Endothelial cell of umbilical vein (primary cell): ENCODE data around the gene SYNE1. TPM values are rescaled to one million over a fixed set of nuclear protein-coding genes. Genes with fewer than 3 reads are reported as not detected.

Experiments
- BruUV-seq: library from RNA; stranded (reverse); fragments of 400-500 nt; replicated peaks from 2 replicates; lab custom pipeline; 2021; lab: Mats Ljungman, UMichigan
- CTCF ChIA-PET: fragments of 300-600, 350-600 bp; sonication (Branson Sonifier 250); formaldehyde crosslinking; loops from one replicate; lab custom pipeline; 2021; ENCODE audit warnings: antibody characterized with exemption, inconsistent platforms; lab: Charles Lee
- POLR2A ChIA-PET: fragments of 300-600, 350-600 bp; sonication (Branson Sonifier 250); formaldehyde crosslinking; loops from one replicate; lab custom pipeline; 2021; ENCODE audit warnings: antibody characterized with exemption, inconsistent platforms; lab: Charles Lee
- DNase-seq: peaks from one replicate; pipeline ENCODE4 v3.0.0-alpha.2; 2011; ENCODE audit warnings: low read depth, low spot score
- FAIRE-seq: peaks from 2 replicates; lab custom pipeline; 2011; peaks lifted over from hg19 to GRCh38; lab: Jason Lieb, UNC
- H2AFZ ChIP-seq: 2 replicates; pipeline ENCODE4 v1.6.0; 2012; ENCODE audit warnings: low read depth, low read length, control low read depth, inconsistent platforms
- H3K27ac ChIP-seq: 2 replicates; pipeline ENCODE4 v1.5.1; 2011; ENCODE audit warnings: low read depth, mild to moderate bottlenecking, control low read depth, low read length, moderate library complexity; ENCODE audit not compliant: insufficient read depth
- H3K27me3 ChIP-seq, 2 experiments: 2 replicates each; pipeline versions ENCODE4 v1.6.0 to v1.6.1; 2011; ENCODE audit warnings: low read length in 2 of 2, mixed read lengths in 1 of 2; ENCODE audit not compliant: control insufficient read depth in 2 of 2, insufficient read depth in 2 of 2
- H3K36me3 ChIP-seq, 2 experiments: 2 replicates in 1 of 2; 3 replicates in 1 of 2; pipeline ENCODE4 v1.5.1; 2011; ENCODE audit warnings: low read length in 2 of 2, mild to moderate bottlenecking in 1 of 2, moderate library complexity in 1 of 2; ENCODE audit not compliant: control insufficient read depth in 2 of 2, insufficient read depth in 2 of 2; ENCODE audit errors: extremely low read depth in 1 of 2
- H3K4me1 ChIP-seq: 3 replicates; pipeline ENCODE4 v1.5.1; 2011; ENCODE audit warnings: mild to moderate bottlenecking, low read length; ENCODE audit not compliant: control insufficient read depth, insufficient read depth; ENCODE audit errors: extremely low read depth
- H3K4me2 ChIP-seq: 2 replicates; pipeline ENCODE4 v1.6.1; 2011; ENCODE audit warnings: low read length, control low read depth, mixed read lengths; ENCODE audit not compliant: insufficient read depth
- H3K4me3 ChIP-seq, 3 experiments: fragments of 200-600 bp in 1 of 3; sonication (generic), shearing (Covaris generic) in 1 of 3; replicated peaks in 1 of 3; 2 replicates each; pipeline ENCODE4 v1.5.1; 2011 to 2016; ENCODE audit warnings: control low read depth in 3 of 3, low read length in 3 of 3, mild to moderate bottlenecking in 2 of 3, inconsistent platforms in 1 of 3, low read depth in 1 of 3, moderate library complexity in 1 of 3; ENCODE audit not compliant: insufficient read depth in 1 of 3
- H3K79me2 ChIP-seq: 2 replicates; pipeline ENCODE4 v1.6.0; 2012; ENCODE audit warnings: low read length, inconsistent platforms; ENCODE audit not compliant: control insufficient read depth, insufficient read depth
- H3K9ac ChIP-seq: replicated peaks from 2 replicates; pipeline ENCODE3; 2011; ENCODE audit warnings: low read length, control low read depth; ENCODE audit not compliant: insufficient read depth; ENCODE audit errors: extremely low read depth
- H3K9me1 ChIP-seq: replicated peaks from 3 replicates; pipeline ENCODE4 v1.6.0; 2011; ENCODE audit warnings: mild to moderate bottlenecking, low read length; ENCODE audit not compliant: control insufficient read depth, insufficient read depth; ENCODE audit errors: extremely low read depth
- H3K9me3 ChIP-seq: replicated peaks from 2 replicates; pipeline ENCODE4 v1.5.1; 2012; ENCODE audit warnings: low read length, inconsistent platforms; ENCODE audit not compliant: control insufficient read depth, insufficient read depth
- H4K20me1 ChIP-seq: replicated peaks from 2 replicates; pipeline ENCODE3; 2011; ENCODE audit warnings: mild to moderate bottlenecking, low read length; ENCODE audit not compliant: control insufficient read depth, insufficient read depth; ENCODE audit errors: extremely low read depth
- CTCF ChIP-seq, 2 donors: IDR thresholded peaks; 1 replicate in 1 of 2; 2 replicates in 1 of 2; pipeline ENCODE4 v1.5.1; 2011; ENCODE audit warnings: low read length in 2 of 2, mild to moderate bottlenecking in 2 of 2, moderate library complexity in 2 of 2, control low read depth in 1 of 2, inconsistent platforms in 1 of 2, low read depth in 1 of 2; ENCODE audit not compliant: insufficient read depth in 1 of 2; ENCODE audit errors: extremely low read depth in 1 of 2
- EZH2 ChIP-seq: IDR thresholded peaks from 2 replicates; pipeline ENCODE4 v1.6.1; 2012; ENCODE audit warnings: borderline replicate concordance, low read depth, mild to moderate bottlenecking, moderate library complexity, low read length, inconsistent platforms; ENCODE audit not compliant: severe bottlenecking
- FOS ChIP-seq: IDR thresholded peaks from 2 replicates; pipeline ENCODE4 v1.6.1; 2011; ENCODE audit warnings: mild to moderate bottlenecking, low read length, moderate library complexity, borderline replicate concordance; ENCODE audit not compliant: insufficient read depth
- GATA2 ChIP-seq: IDR thresholded peaks from 2 replicates; pipeline ENCODE4 v1.7.0; 2011; ENCODE audit warnings: low read depth, mild to moderate bottlenecking, moderate library complexity, mixed read lengths, low read length; ENCODE audit not compliant: insufficient read length, insufficient read depth
- JUN ChIP-seq: IDR thresholded peaks from 2 replicates; pipeline ENCODE4 v1.6.1; 2011; ENCODE audit warnings: borderline replicate concordance, low read depth; ENCODE audit not compliant: insufficient read length, insufficient read depth
- MAX ChIP-seq: IDR thresholded peaks from 2 replicates; pipeline ENCODE4 v1.6.1; 2011; ENCODE audit not compliant: insufficient read depth, insufficient read length
- MYC ChIP-seq: IDR thresholded peaks from one replicate; pipeline ENCODE4 v1.6.1; 2011; ENCODE audit warnings: mild to moderate bottlenecking, low read depth, low read length
- POLR2A ChIP-seq: IDR thresholded peaks from 2 replicates; pipeline ENCODE4 v1.6.1; 2012; ENCODE audit warnings: low read depth, mild to moderate bottlenecking, control low read depth, low read length
- POLR2AphosphoS5 ChIP-seq: IDR thresholded peaks from 2 replicates; pipeline ENCODE4 v1.6.1; 2012; ENCODE audit warnings: low read depth, mild to moderate bottlenecking, control low read depth, low read length, moderate library complexity; ENCODE audit not compliant: insufficient read depth
- dilution Hi-C: fragments of 300-500 bp; cut with MboI; formaldehyde crosslinking; loops from one replicate; pipeline ENCODE4 v1.15.0; 2019; ENCODE audit warnings: low sequenced_read_pairs; ENCODE audit not compliant: extremely low pct_ligation_motif_present
- intact Hi-C: fragments of 100-400 bp; cut with micrococcal nuclease; formaldehyde crosslinking; loops from one replicate; pipeline ENCODE4 v1.10.0; 2022
- polyA plus RNA-seq, 4 experiments: library from polyadenylated mRNA; depleted of rRNA in 3 of 4; stranded (reverse) in 3 of 4; unstranded in 1 of 4; fragments of >200 nt; gene quantifications; 2 replicates each; pipeline versions ENCODE4 v1.2.1 to v1.2.3, GENCODE V29; 2011 to 2012; ENCODE audit warnings: missing spikeins in 1 of 4
- total RNA-seq: library from RNA; stranded (reverse); gene quantifications from 2 replicates; pipeline ENCODE4 v1.2.3, GENCODE V29; 2021

The SYNE1 gene
- total and polyA plus RNA-seq, 2 donors (not counting 3 experiments of a cell fraction or from before 2014, with no cell fraction given), result 26.5 to 52.3 TPM

GRCh38 chr6:152573762-152574161 lies 63.4 kb downstream of the SYNE1 start:
- no peak for TF ChIP-seq CTCF (IDR thresholded peaks at IDR 0.05; ENCODE audit: extremely low read depth in 1 of 2, insufficient read depth in 1 of 2, low read depth in 1 of 2, low read length in 2 of 2)
- no peak for TF ChIP-seq FOS
- no peak for TF ChIP-seq GATA2
- no peak for TF ChIP-seq POLR2A
- no peak for TF ChIP-seq EZH2
- no peak for TF ChIP-seq POLR2AphosphoS5
- TF ChIP-seq MYC, result no peak
- no peak for TF ChIP-seq JUN
- no peak for TF ChIP-seq MAX
- dilution Hi-C loops (no loop called here), intact Hi-C loops (loop anchor here (2.0 kb wide), 1 partner anchor 25 kb away; no protein-coding TSS in a partner anchor)
- H3K9ac ChIP-seq, result no peak overlapping the region
- H4K20me1 ChIP-seq, result no peaks in the 10 kb centered on the region
- H3K9me3 ChIP-seq, result no peaks in the 10 kb centered on the region
- no TSS peak for BruUV-seq
- no peaks in the 10 kb centered on the region for H3K79me2 ChIP-seq
- ChIA-PET CTCF (interaction anchor here (1.0 kb wide), 1 partner anchor 31 kb away, joined by 3 read pairs; no protein-coding TSS in a partner anchor), POLR2A (no interaction called here)
- peaks cover 19% of the 10 kb centered on the region for H3K4me1 ChIP-seq
- H3K27me3 ChIP-seq, result peaks cover 0 to 12% of the 10 kb centered on the region in 2 experiments
- H3K27ac ChIP-seq, result no peak overlapping the region
- no peaks in the 10 kb centered on the region for H3K36me3 ChIP-seq
- H2AFZ ChIP-seq, result no peak overlapping the region
- no peak overlapping the region for H3K4me3 ChIP-seq
- H3K4me2 ChIP-seq, result no peak overlapping the region
- no peak for DNase-seq
- no peak for FAIRE-seq
- H3K9me1 ChIP-seq, result no peaks in the 10 kb centered on the region
